ENCODE measurements around the gene NDUFV3. TPM values are rescaled to one million over a fixed set of nuclear protein-coding genes. Genes with fewer than 3 reads are reported as not detected.

Gene NDUFV3
- total and polyA plus RNA-seq, 2 donors (not counting 3 experiments of a cell fraction or from before 2014, with no cell fraction given): 13.4 to 45.7 TPM

DNA sequence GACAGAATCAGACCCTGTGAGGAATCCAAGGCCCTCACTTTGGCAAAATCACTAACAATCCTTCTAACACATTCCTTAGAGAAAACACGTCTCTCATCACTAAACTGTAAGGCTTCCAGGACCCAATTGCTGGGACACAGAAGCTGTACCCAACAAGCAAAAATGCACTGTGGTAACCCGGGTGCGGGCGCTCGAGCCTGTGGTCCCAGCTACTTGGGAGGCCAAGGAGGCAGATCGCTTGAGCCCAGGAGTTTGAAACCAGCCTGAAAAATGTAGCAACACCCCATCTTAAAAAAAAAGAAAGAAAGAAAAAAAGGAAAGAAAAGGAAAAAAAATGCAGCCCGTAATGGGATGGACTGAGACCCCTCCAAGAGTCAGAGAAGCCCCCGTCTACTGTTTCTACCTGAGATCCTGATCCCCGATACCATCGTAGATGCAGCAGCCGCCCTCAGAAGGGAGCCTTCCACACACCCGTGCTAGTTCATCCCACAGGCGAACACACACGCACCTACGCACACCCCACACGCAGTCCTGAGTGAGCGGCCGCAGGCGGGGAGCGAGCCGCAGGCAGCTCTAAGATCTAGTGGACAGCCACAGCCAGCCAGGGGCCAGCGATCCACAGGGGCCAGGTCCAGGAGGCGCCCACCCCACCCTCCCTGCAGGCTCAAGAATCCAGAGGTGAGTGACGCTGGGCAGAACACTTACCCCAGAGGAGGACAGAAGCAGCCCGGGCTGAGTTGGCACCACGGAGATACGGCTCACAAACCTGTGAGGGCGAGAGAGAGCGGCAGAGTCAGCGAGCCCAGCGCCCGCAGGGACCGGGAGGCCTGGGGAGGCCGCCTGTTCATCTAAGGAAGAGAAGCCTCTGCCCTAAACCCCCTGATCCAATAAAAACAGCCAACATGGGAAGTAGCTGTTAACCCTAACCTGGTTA is 33.9 kb upstream of the NDUFV3 start:
- H3K36me3 ChIP-seq (ENCODE audit: control insufficient read depth in 2 of 2, extremely low read depth in 1 of 2, insufficient read depth in 2 of 2, low read length in 2 of 2): peaks cover 13 to 50% of the 10 kb centered on the region in 2 experiments
- DNase-seq (ENCODE audit: low read depth, low spot score) (no peak), FAIRE-seq (no peak)
- ChIA-PET CTCF (no interaction called here), POLR2A (no interaction called here)
- BruUV-seq (replicated peaks): no TSS peak
- no peaks in the 10 kb centered on the region for H3K27me3 ChIP-seq (ENCODE audit: control insufficient read depth in 2 of 2, insufficient read depth in 2 of 2, low read length in 2 of 2)
- no peak overlapping the region for H3K27ac ChIP-seq (ENCODE audit: insufficient read depth, low read depth, low read length)
- H3K4me3 ChIP-seq (replicated peaks in 1 of 3; ENCODE audit: insufficient read depth in 1 of 3, low read depth in 1 of 3, low read length in 3 of 3): no peak overlapping the region
- H2AFZ ChIP-seq (ENCODE audit: low read depth, low read length): no peak overlapping the region
- peaks cover 16% of the 10 kb centered on the region for H3K4me1 ChIP-seq (ENCODE audit: control insufficient read depth, extremely low read depth, insufficient read depth, low read length)
- H3K4me2 ChIP-seq (ENCODE audit: insufficient read depth, low read length): no peak overlapping the region
- H3K9me3 ChIP-seq (replicated peaks; ENCODE audit: control insufficient read depth, insufficient read depth, low read length): no peaks in the 10 kb centered on the region
- H3K79me2 ChIP-seq (ENCODE audit: control insufficient read depth, insufficient read depth, low read length): peaks cover 50% of the 10 kb centered on the region
- intact Hi-C loops (cut with micrococcal nuclease) (no loop called here), dilution Hi-C loops (cut with MboI; ENCODE audit: extremely low pct_ligation_motif_present, low sequenced_read_pairs) (no loop called here)
- no peaks in the 10 kb centered on the region for H4K20me1 ChIP-seq (replicated peaks; ENCODE audit: control insufficient read depth, extremely low read depth, insufficient read depth, low read length)
- no peak overlapping the region for H3K9ac ChIP-seq (replicated peaks; ENCODE audit: extremely low read depth, insufficient read depth, low read length)
- TF ChIP-seq GATA2 (IDR thresholded peaks at IDR 0.05; ENCODE audit: insufficient read depth, insufficient read length, low read depth, low read length): no peak
- no peak for TF ChIP-seq EZH2 (IDR thresholded peaks at IDR 0.05; ENCODE audit: borderline replicate concordance, low read depth, low read length, severe bottlenecking)
- TF ChIP-seq CTCF (IDR thresholded peaks at IDR 0.05; ENCODE audit: extremely low read depth in 1 of 2, insufficient read depth in 1 of 2, low read depth in 1 of 2, low read length in 2 of 2): no peak
- TF ChIP-seq POLR2A (IDR thresholded peaks at IDR 0.05; ENCODE audit: low read depth, low read length): no peak
- no peak for TF ChIP-seq POLR2AphosphoS5 (IDR thresholded peaks at IDR 0.05; ENCODE audit: insufficient read depth, low read depth, low read length)
- no peak for TF ChIP-seq MYC (IDR thresholded peaks at IDR 0.05; ENCODE audit: low read depth, low read length)
- no peak for TF ChIP-seq FOS (IDR thresholded peaks at IDR 0.05; ENCODE audit: borderline replicate concordance, insufficient read depth, low read length)
- TF ChIP-seq, protein P1, sequence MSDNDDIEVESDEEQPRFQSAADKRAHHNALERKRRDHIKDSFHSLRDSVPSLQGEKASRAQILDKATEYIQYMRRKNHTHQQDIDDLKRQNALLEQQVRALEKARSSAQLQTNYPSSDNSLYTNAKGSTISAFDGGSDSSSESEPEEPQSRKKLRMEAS (IDR thresholded peaks at IDR 0.05; ENCODE audit: insufficient read depth, insufficient read length): no peak
- TF ChIP-seq JUN (IDR thresholded peaks at IDR 0.05; ENCODE audit: borderline replicate concordance, insufficient read depth, insufficient read length, low read depth): no peak
- no peaks in the 10 kb centered on the region for H3K9me1 ChIP-seq (replicated peaks; ENCODE audit: control insufficient read depth, extremely low read depth, insufficient read depth, low read length)
